Panc1 (cell line): ENCODE results near the gene KCNH1. TPM values are rescaled to one million over a fixed set of nuclear protein-coding genes. Genes with fewer than 3 reads are reported as not detected.

Source experiments
- ATAC-seq: fragments of 200-7000 bp; cut with Tn5 transposase; 2 replicates; pipeline ENCODE4 v1.9.1; 2020; ENCODE audit warnings: mild to moderate bottlenecking, moderate library complexity
- BruUV-seq: library from RNA; stranded (reverse); fragments of 400-500 nt; replicated peaks from 2 replicates; lab custom pipeline; 2021; lab: Mats Ljungman, UMichigan
- CTCF ChIA-PET: fragments of 300-600 bp; sonication (Branson Sonifier 250); formaldehyde crosslinking; loops from one replicate; lab custom pipeline; 2022; ENCODE audit warnings: antibody characterized with exemption; lab: Charles Lee
- POLR2A ChIA-PET: fragments of 300-600 bp; sonication (Branson Sonifier 250); formaldehyde crosslinking; loops from one replicate; lab custom pipeline; 2022; ENCODE audit warnings: antibody characterized with exemption; lab: Charles Lee
- DNase-seq: peaks from one replicate; pipeline ENCODE4 v3.0.0-alpha.2; 2010; ENCODE audit warnings: low read depth, low spot score
- H3K27ac ChIP-seq: 2 replicates; pipeline ENCODE4 v1.5.1; 2011; ENCODE audit warnings: mild to moderate bottlenecking, low read length, inconsistent platforms
- H3K27me3 ChIP-seq: fragments of 200-500 bp; sonication (Bioruptor generic); 2 replicates; pipeline ENCODE4 v1.6.0; 2014; ENCODE audit warnings: low read length, inconsistent platforms; ENCODE audit not compliant: control insufficient read depth, insufficient read depth
- H3K36me3 ChIP-seq: fragments of 200-500 bp; sonication (Bioruptor generic); 2 replicates; pipeline ENCODE4 v1.5.1; 2014; ENCODE audit warnings: inconsistent platforms, mild to moderate bottlenecking, low read length, moderate library complexity; ENCODE audit not compliant: control insufficient read depth, insufficient read depth
- H3K4me1 ChIP-seq: 2 replicates; pipeline ENCODE4 v1.5.1; 2011; ENCODE audit warnings: inconsistent platforms, mild to moderate bottlenecking, low read length, moderate library complexity; ENCODE audit not compliant: control insufficient read depth, insufficient read depth
- H3K4me3 ChIP-seq, 2 experiments: 2 replicates each; pipeline ENCODE4 v1.5.1; 2011 to 2012; ENCODE audit warnings: low read depth in 2 of 2, low read length in 2 of 2, mild to moderate bottlenecking in 2 of 2, inconsistent platforms in 1 of 2, moderate library complexity in 1 of 2
- H3K9me3 ChIP-seq: fragments of 200-500 bp; sonication (Bioruptor generic); 2 replicates; pipeline ENCODE4 v1.5.1; 2014; ENCODE audit warnings: low read depth, mild to moderate bottlenecking, inconsistent platforms, low read length, moderate library complexity; ENCODE audit not compliant: control insufficient read depth, insufficient read depth
- CTCF ChIP-seq: fragments of 450-650 bp; IDR thresholded peaks from 2 replicates; pipeline ENCODE4 v1.5.1; 2017; ENCODE audit warnings: mild to moderate bottlenecking
- POLR2AphosphoS5 ChIP-seq: IDR thresholded peaks from 2 replicates; pipeline ENCODE4 v1.6.1; 2012; ENCODE audit warnings: mild to moderate bottlenecking, low read depth, low read length, moderate library complexity
- SIN3A ChIP-seq: IDR thresholded peaks from 2 replicates; pipeline ENCODE4 v1.6.1; 2012; ENCODE audit warnings: low read depth, mild to moderate bottlenecking, low read length, moderate library complexity, borderline replicate concordance; ENCODE audit not compliant: insufficient read depth
- TCF7L2 ChIP-seq: IDR thresholded peaks from 2 replicates; pipeline ENCODE4 v1.6.1; 2011; ENCODE audit warnings: mild to moderate bottlenecking, low read depth, low read length, inconsistent platforms
- in situ Hi-C: cut with HindIII; loops from 2 replicates; pipeline ENCODE4 v1.10.0; 2016; ENCODE audit warnings: low sequenced_read_pairs, low pct_unique_long_range_greater_than_20kb
- intact Hi-C: fragments of 100-400 bp; cut with micrococcal nuclease; formaldehyde crosslinking; loops from one replicate; pipeline ENCODE4 v1.10.0; 2022; ENCODE audit not compliant: unreplicated experiment
- total RNA-seq: library from RNA; stranded (reverse); gene quantifications from one replicate; pipeline ENCODE4 v1.2.1, GENCODE V29; 2021; ENCODE audit not compliant: unreplicated experiment
- TF ChIP-seq, protein P1 (sequence below), 2 experiments: IDR thresholded peaks; 2 replicates each; pipeline ENCODE4 v1.6.1; 2011 to 2012; ENCODE audit warnings: low read depth in 2 of 2, control low read depth in 1 of 2, low read length in 1 of 2, mild to moderate bottlenecking in 1 of 2, moderate library complexity in 1 of 2; ENCODE audit not compliant: insufficient read depth in 1 of 2

KCNH1 gene
- total RNA-seq, 1 experiment from 2014 or later: not detected

DNA sequence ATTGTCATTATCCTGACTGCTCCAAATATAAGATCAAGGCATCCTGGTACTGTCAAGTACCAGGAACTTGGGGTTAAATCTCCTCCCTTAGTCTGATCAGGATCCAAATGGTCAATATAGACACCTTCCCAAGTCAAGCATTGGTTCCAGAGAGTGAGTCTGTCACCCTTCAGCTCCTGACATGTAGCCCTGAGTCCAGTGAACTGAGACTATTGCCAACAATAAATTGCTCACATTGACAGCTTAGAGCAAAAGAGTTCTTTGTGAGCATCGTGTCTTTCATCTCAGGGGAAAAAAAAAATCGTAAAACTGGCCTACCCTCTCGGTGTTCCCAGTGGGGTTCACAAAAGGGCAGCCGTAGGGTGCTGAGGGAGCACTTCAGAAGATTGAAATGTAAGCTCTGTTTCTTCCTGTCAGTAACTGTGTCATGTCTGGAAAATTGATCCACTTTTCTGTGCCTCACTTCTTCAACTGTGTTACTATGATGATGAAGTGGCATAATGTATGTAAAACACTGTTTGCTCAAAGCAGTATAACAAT lies 228.5 kb downstream of the KCNH1 start:
- no peak overlapping the region for H3K27ac ChIP-seq
- H3K4me1 ChIP-seq: no peaks in the 10 kb centered on the region
- no peaks in the 10 kb centered on the region for H3K36me3 ChIP-seq
- no peak for ATAC-seq
- in situ Hi-C loops: no loop called here
- no peak overlapping the region for H3K4me3 ChIP-seq
- BruUV-seq: no TSS peak
- no peak for DNase-seq
- POLR2A ChIA-PET: no interaction called here
- H3K9me3 ChIP-seq: no peaks in the 10 kb centered on the region
- intact Hi-C loops: no loop called here
- CTCF ChIA-PET: no interaction called here
- TF ChIP-seq POLR2AphosphoS5: no peak
- no peak for TF ChIP-seq TCF7L2
- TF ChIP-seq SIN3A: no peak
- TF ChIP-seq CTCF: no peak
- TF ChIP-seq, protein P1, sequence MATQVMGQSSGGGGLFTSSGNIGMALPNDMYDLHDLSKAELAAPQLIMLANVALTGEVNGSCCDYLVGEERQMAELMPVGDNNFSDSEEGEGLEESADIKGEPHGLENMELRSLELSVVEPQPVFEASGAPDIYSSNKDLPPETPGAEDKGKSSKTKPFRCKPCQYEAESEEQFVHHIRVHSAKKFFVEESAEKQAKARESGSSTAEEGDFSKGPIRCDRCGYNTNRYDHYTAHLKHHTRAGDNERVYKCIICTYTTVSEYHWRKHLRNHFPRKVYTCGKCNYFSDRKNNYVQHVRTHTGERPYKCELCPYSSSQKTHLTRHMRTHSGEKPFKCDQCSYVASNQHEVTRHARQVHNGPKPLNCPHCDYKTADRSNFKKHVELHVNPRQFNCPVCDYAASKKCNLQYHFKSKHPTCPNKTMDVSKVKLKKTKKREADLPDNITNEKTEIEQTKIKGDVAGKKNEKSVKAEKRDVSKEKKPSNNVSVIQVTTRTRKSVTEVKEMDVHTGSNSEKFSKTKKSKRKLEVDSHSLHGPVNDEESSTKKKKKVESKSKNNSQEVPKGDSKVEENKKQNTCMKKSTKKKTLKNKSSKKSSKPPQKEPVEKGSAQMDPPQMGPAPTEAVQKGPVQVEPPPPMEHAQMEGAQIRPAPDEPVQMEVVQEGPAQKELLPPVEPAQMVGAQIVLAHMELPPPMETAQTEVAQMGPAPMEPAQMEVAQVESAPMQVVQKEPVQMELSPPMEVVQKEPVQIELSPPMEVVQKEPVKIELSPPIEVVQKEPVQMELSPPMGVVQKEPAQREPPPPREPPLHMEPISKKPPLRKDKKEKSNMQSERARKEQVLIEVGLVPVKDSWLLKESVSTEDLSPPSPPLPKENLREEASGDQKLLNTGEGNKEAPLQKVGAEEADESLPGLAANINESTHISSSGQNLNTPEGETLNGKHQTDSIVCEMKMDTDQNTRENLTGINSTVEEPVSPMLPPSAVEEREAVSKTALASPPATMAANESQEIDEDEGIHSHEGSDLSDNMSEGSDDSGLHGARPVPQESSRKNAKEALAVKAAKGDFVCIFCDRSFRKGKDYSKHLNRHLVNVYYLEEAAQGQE (IDR thresholded peaks at IDR 0.05; ENCODE audit: insufficient read depth in 1 of 2, low read depth in 2 of 2, low read length in 1 of 2): no peak
- no peaks in the 10 kb centered on the region for H3K27me3 ChIP-seq

DNA sequence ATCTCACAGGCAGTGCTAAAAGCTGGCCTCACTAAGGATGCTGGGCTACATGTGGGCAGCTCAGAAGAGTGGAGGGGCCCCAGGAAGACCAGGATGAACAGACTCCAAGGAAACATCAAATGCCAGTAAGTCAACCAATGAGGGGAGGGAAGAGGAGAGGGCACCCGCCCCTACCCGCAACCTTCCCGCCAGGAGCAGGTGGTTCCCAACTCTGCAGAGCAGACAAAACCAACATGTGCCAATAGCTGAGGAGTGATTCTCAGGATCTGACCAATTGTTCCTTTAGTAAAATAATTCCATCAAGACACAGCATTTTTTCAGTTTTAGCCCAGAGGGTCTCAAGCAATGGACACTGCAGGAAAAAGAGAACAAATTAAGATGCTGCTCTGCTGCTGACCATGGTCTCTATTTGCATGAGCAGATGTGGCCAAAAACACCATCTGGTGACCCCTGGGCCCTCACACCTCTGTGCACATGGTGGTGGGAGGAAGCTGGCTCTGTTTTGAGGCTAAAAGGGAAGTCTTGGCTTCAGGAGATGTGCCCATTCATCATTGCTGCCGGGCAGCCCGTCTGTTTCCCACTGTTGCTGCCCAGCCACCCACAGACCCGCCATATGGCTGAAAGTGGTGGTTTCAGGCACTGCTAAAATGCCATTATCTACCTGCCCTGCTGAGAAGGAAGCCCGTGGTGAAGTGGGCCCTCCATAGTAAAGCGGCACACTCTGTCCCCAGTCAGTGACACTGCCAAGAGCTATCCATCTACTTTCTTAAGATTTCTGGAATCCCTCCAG lies 231.8 kb downstream of the KCNH1 start:
- TF ChIP-seq TCF7L2: no peak
- TF ChIP-seq SIN3A: no peak
- TF ChIP-seq CTCF: no peak
- no peak for TF ChIP-seq POLR2AphosphoS5
- TF ChIP-seq, protein P1 (IDR thresholded peaks at IDR 0.05; ENCODE audit: insufficient read depth in 1 of 2, low read depth in 2 of 2, low read length in 1 of 2): no peak
- DNase-seq (no peak), ATAC-seq (no peak)
- no peak overlapping the region for H3K27ac ChIP-seq
- no peak overlapping the region for H3K4me3 ChIP-seq
- CTCF ChIA-PET: no interaction called here
- BruUV-seq: no TSS peak
- H3K9me3 ChIP-seq: no peaks in the 10 kb centered on the region
- intact Hi-C loops: no loop called here
- H3K27me3 ChIP-seq: no peaks in the 10 kb centered on the region
- no peaks in the 10 kb centered on the region for H3K36me3 ChIP-seq
- POLR2A ChIA-PET: no interaction called here
- no peaks in the 10 kb centered on the region for H3K4me1 ChIP-seq
- in situ Hi-C loops: no loop called here
